HG03342 (cell line): ENCODE measurements around the gene EDNRB.
"Not testable (repeated sequence)": the region's sequence is repeated elsewhere in the genome, so short reads cannot be mapped to it uniquely, and the experiment has no call there.

Experiments
- ATAC-seq: cut with Tn5 transposase; IDR thresholded peaks from one replicate; pipeline ENCODE4 v1.9.1; 2021; ENCODE audit warnings: mild to moderate bottlenecking, moderate library complexity; ENCODE audit not compliant: unreplicated experiment

EDNRB gene

DNA sequence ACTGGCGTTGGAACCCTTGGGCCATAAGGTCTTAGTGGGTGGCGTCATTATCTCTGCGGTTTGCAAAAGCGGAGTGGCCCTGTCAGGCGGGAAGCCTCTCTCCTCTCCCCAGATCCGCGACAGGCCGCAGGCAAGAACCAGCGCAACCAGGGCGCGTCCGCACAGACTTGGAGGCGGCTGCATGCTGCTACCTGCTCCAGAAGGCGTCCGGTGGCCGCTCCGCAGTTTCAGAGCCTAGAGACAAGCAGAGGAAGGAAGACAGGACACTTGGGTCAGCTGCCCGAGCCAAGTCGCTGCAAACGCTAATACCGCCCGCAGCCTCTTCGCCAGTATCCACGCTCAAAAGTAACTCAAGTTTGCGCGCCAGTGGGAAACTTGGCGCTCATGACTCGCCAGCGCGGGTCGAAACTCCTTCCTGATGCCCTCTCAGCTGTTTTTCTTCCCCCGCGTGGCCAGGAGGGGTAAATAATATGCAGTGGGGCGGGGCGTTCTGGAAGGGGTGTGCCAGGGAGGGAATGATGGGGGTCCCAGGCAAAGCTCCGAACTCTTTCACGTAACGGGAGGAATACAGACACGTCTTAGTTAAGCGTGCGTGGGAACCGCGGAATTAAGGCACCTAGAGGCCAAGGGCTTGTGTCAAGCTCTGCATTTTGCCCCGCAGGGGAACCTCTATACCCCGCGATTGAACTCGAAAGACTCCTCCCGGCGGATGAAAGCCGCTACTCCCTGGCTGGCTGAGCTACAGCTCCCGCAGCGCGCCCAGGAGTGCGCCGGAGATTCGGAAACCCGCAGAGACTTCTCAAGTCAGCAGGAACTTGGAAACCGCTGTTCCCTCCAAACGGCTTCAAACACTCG is at the start of gene EDNRB:
Gene EDNRB (minus strand): TSS at position 441 of the 855 bp plus-strand sequence. CDS start 258 bp downstream, at position 183.
- peak; percentile 52 for ATAC-seq

DNA sequence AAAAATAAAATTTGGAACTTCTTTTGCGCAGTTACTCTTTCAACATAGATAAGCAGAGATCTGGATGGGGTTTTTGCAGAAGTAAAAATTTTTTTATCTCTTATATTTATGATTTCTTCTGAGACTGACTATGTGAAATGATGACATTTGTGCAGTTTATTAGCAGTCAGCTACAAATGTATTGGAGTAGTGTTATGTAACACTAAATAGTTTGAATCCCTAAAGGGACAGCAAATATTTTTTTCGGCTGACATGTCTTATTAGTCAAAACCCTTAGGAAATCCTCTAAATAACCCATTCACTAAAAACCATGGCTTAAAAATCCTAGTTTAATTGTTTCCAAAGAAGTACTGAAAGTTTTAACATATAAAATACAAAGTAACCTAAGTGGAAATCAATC is 48.0 kb upstream of the EDNRB start:
- ATAC-seq: no peak

DNA sequence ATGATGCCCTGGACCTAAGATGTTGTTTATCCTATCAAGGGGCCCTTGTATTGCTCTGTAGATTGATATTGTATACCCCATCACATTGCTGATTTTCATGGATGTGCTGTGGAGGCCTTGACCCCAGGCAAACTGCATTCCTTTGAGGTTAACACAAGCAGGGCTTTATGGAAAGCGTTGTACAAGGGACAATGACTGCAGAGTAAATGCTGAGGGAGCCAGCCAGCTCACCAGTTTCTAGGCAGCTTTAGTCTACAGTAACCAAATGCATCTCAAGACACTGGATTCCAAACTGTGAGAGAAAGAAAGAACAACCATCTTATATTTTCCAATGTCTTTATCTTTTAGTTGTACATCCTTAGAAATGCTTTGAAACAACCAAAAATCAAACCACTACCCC is 34.1 kb upstream of the EDNRB start:
- ATAC-seq: no peak

DNA sequence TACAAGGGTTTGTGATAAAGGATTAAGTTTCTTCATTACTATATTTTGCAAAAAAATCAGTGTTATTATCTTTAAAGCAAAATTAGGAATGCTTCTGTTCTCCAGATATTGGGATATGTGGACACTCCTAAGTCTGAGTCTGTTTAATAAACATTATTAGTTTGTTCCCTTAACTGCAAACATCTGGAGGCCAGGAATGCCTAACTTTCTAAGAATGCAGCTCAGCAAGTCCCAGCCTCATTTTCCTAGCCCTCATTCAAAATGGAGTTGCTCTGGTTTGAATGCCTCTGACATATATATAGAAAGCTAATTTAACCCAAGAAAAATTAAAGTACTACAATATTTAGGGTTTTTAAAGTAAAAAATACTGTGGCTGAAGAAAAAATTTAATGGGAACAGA is 33.6 kb upstream of the EDNRB start:
- no peak for ATAC-seq

DNA sequence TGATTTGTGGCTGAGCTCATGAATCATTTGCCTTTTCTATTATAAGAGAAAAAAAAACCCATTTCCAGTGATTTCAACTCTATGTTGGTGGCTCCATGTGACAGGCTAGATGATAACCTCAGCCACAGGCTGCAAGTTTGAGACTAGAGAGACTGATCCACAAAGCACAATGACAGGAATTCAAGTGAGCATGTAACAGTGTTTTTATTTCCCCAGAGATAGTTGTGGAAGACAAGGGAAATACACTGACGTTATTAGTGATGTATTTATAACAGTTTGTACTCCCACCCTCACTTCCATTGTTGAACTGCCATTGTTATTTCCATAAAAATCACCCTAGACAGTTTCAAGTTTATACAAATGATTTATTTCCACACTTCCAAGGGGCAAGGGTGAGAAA is 27.9 kb upstream of the EDNRB start:
- no peak for ATAC-seq

DNA sequence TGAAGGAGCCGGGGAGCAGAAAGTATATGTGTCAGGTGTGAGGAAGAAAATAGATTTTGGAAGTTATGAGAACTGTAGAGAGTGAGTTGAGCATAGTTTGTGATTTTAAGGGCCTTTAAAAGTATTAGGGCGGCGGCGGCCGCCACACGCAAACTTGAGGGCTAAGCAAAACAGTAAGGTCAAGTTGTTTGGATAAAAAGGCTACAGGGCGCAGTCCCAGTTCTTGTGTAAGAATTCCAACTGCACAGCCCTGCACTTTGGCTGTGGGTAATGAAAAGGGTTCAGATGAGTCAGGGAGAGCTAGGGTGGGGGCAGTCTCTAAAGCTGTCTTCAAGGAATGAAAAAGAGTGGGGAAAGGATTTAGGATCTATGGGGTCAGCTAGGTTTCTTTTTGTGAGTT is 16.4 kb upstream of the EDNRB start:
- not testable (repeated sequence) for ATAC-seq

DNA sequence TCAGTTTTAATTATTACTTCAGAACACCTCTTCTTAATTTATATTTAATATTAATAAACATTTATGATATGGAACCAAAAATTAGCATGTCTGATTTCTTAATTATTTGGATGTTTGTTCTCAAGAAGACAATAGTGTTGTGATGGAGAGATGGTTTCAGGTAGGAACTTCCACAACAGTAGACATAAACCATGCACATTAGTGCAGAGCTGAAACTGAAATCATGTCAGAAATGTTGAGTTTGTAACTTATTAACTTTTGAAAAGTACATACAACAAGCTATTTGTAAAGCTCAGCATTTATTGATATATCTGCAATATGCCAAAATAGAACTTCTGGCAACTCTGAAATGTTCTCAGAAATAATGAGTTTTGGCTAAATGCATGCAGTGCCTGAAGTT is 11.8 kb upstream of the EDNRB start:
- peak; percentile 85 for ATAC-seq

DNA sequence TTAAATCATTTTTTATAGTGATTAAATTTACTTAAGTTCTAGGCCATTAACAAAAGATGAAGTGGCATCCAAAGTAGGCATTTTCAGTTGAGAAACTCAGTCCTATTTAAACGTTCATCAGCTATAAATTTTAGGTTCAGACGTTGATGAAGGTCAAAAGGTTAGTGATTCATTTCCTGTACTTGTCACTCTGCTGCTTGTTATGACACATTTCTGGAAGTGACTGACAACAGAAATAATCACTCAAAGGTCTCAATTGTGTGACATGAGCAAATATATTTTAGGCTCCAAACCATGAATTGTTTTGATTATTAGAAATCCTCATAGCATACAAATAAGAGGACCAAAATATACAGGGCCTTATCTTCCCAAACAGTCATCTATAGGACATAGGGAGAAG is 10.3 kb upstream of the EDNRB start:
- peak; percentile 87 for ATAC-seq

DNA sequence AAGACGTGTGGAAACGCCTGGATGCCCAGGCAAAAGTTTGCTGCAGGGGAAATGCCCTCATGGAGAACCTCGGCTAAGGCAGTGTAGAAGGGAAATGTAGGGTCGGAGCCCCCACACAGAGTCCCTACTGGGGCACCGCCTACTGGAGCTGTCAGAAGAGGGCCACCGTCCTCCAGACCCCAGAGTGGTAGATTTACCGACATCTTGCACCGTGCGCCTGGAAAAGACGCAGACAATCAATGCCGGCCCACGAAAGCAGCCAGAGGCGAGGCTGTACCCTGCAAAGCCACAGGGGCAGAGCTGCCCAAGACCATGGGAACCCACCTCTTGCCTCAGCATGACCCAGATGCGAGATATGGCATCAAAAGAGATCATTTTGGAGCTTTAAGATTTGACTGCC is 7.0 kb upstream of the EDNRB start:
- no peak for ATAC-seq

DNA sequence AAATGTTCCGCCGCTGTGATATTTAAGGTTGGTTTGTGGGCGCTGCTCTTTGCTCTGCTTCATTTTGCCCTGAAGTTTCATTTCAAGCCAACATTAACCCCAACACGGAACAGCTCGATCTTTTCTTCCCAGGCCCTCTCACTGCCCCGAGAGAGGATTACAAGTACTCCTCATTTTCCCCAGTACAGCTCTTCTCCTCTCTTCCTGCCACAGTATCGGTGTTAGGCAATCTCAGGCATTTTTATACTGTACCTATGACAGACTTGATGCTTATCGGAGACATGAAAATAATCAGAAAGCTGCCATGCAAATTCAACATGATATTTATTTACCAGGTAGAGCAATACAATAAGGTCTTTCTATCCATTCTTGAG is 1.3 kb upstream of the EDNRB start:
- ATAC-seq: no peak

DNA sequence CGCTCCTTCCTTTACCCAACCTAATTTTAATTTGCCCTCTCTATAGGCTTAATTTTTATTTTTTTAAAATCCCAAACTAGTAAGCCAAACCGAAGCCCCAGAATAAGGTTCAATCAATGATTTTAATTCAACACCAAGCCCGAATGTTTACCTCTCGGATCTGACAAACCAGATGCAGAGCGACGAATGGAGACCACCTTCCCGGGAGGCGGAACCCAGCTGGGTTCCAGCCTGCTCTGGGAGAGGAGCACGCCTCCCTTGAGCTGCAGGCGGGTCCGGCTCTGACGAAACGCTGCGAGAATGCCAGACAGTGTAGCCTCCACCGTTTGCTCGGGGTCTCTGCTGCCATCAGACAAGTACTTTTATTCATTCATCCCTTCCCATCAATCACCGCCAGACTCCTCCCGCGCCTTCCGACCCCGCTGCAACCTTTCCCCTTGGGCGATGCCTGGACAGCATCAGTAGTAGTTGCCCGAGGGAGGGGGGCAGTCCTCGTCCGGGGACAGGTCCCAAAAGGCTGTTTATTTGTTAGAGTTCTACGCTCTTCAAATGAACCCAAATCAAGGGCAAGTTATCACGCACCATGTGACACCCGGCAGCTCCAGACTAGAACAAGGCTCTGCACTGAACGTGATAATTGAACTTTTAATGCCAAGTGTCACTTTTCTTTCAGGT is 752 bp upstream of the EDNRB start:
- no peak for ATAC-seq

DNA sequence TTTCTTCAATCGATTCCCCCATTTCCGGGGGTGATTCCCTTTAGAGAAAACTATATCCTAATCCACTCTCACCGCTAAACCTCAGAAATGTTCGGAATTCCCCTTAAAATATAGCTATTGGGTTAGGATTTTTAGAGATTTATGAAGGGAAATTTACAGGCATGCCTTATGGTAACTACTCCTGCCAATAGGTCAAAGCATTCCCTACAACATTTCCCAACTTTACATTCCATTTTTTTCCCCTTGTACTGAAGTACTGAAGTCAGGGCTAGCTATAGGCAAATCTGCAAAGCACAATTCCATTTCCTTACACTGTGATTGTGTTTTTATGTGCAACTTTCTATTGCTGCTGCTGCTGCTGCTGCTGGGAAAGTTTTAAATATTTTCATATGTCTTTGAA is 2.1 kb downstream of the EDNRB start:
- no peak for ATAC-seq

DNA sequence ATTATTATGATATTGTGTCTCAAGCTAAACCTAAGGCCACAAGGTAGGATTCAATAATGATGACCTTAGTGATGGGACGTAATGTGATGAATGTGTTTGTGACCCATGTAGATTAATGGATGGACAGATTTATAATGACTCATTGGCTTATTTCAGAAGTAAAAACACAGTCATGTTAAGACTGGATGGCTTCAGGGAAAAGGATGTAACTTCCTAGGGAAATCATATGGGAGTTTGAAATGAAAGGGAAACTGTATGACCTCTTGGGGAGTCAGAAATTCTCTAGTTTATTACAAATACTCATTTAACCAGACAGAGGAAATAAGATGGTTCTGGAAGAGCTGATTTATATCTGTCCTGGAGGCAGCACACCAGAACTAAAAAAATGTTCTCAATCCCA is 2.9 kb downstream of the EDNRB start:
- no peak for ATAC-seq

DNA sequence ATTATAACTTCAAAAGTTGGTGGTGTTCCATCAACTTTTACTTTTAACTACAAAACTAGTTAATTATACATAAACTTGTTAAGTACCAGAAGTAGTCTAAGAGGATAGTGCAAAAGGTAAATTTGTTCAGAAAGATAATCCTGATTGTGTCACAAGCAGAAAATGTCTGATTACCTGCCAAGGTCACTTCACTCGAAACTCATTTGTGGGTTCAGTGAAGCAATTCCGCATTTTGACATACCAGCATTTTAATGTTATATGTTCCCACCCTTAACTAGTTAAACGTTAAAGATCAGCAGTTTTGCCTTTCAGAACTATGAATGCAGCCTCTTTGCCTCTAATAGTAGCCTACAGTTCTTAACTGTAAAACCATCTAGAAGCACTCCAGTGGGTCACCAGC is 5.6 kb downstream of the EDNRB start:
- ATAC-seq: no peak

DNA sequence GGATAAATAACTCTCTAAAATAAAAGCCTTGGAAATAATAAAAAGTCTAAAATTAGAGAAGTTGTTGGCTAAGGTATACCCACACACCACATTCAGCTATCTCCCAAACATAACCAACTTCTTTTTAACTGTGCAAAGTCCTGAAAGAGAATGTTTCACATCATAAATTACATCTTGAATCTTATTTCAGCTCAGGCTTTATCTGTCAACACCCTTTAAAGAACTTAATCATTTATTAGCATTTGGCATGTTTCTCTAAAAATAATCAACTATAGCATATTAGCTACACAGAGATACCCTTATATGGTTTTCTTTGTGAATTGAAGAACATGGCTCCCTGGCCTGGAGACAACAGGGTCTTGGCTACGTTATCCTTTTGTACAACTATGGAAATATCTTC is 6.9 kb downstream of the EDNRB start:
- no peak for ATAC-seq

DNA sequence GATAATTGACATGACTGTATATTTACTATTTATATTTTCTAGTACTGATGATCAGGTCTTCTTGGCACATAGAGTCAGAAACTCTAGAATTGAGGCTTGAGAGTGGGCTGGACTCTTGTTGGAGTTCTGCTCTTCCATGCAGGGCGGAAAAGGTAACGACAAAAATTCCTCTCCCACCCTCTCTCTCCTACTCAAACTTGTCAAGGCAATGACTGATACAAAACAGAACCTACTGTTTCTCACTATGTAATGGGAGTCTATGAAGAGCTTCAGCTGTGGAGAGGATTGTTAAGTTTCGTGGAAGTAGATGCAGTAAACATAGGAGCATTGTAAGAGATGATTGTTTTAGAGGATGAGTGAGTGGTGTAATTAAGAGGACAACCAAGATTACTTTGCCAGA is 8.8 kb downstream of the EDNRB start:
- ATAC-seq: no peak

DNA sequence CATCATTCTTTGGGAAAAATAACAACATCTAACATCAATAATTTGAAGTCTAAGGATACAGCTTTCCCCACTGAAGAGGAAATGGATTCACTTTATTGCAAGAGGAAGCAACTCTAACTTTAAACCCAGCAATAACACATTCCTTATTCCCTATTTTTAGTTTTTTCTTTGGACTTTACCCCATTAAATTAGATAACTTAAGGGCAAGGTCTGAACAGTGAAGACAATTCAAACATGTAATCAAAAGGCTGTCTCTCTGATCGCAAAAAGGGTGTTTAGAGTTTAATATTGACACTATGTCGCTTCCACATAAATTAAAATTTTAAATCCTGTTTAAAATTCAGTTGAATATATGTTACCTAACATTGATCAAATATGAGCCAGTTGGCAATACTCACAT is 10.1 kb downstream of the EDNRB start:
- no peak for ATAC-seq

DNA sequence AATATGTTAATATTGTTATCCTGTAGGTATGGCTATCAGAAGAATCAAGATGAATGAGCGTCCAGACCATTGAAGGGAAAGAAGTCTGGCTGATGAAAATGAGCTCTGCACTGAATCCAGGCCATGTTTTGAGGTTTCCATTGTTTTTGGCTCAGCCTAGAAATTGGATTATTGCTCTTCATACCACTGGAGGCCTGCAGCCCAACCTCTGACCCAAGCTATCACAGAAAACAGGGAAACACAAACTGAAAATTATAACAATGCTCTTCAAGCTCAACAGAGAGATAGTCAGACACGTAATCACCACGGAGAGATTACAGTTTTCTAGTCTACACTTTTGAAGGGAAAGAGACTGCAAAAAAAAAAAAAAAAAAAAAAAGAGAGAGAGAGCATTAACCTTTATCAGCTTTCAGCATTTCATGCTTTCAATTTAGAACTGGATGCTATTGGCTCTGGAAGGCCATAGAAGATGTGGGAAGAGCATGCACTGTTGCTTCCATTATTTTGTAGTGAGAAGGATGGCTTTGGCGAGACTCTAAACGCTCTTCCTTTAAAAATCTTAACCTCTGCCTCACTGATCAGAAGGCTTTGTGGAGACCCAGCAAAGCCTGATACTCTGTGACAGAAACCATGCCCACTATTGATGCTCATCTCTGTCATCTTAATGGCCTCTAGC is 10.8 kb downstream of the EDNRB start:
- ATAC-seq: no peak

DNA sequence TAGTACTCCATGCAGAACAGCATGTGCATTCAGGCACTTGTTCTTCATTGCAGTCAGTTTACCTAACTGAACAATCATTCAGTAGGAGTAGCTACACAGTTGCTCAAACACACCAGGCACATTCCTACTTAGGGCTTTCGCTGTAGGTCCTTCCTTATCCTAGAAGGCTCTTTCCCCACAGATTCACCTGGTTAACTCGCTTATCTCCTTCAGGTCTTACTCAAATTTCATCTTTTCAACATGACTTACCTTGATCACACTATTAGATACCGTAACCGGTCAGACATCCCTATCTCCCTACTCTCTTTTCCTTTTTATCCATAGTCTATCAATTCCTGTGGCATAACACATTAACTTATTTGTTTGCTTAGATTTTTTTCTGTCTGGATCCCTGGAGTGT is 14.6 kb downstream of the EDNRB start:
- no peak for ATAC-seq

DNA sequence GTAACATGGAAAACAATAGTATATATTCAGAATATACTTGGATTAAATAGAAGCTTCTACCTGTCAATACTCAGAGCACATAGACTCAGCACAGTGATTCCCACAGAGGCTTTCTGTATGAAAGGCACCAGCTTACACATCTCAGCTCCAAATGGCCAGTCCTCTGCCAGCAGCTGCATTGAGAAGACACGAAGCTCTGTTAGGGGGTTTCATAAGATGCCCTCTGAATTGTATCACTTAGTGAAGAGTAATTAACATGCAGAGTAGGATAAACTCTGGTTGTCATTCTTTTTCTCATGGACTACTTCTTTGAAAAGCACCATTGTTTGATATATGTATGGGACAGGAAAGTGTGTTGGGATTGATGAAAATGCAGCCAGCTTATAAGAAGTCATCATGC is 15.2 kb downstream of the EDNRB start:
- no peak for ATAC-seq

DNA sequence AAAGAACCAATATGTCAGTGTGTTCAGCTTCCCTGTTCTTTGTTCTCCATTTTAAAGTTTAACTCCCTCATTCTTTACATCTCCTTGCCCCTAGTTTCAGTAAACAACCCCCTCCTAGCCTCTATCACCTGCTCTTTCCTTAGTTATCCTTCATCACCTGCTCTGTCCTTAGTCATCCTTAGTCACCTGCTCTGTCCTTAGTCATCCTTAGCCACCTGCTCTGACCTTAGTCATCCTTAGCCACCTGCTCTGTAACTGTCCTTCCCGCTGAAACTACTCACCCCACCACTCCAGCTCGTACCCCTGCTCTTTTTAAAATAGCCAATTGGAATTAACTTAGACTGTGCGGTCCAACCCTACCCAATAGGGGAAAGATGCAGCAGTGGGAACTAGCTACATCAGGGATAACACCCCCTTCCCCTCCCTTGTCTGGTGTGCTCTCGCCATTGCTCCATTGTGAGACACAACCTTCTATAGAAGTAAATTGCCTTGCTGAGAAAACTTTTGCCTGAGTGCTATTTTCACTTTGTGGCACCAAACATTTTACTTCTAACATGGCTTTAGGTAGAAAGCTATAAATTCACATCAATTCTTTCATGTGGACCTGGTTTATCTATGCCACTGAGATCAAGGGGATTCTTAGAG is 16.2 kb downstream of the EDNRB start:
- no peak for ATAC-seq

DNA sequence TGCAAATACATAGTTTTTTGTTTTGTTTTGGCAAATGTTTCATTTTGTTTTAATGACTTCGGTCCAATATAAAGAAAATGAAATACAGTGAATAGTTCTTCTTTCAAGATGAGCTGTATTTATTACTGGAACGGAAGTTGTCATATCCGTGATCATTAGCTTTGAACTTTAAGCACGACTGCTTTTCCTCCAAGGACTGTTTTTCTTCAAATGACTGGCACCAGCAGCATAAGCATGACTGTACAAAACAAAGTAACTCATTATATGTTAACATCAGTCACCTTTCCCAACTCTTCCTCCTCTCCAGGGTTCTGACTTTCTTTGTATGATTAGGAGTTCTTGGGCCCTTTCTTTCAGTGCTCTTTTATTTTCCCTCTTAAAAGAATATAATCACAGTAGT is 20.5 kb downstream of the EDNRB start:
- ATAC-seq: peak; percentile 99
